Hair follicular keratinocyte (primary cell): ENCODE data around the gene RRAGC. TPM values are rescaled to one million over a fixed set of nuclear protein-coding genes. Genes with fewer than 3 reads are reported as not detected.

Experiments used
- total RNA-seq: library from RNA; depleted of rRNA; stranded (reverse); fragments of >200 nt; gene quantifications from 2 replicates; pipeline ENCODE4 v1.2.3, GENCODE V29; 2015

RRAGC gene
- total RNA-seq, result 10.1 and 10.9 TPM in 2 replicates

DNA sequence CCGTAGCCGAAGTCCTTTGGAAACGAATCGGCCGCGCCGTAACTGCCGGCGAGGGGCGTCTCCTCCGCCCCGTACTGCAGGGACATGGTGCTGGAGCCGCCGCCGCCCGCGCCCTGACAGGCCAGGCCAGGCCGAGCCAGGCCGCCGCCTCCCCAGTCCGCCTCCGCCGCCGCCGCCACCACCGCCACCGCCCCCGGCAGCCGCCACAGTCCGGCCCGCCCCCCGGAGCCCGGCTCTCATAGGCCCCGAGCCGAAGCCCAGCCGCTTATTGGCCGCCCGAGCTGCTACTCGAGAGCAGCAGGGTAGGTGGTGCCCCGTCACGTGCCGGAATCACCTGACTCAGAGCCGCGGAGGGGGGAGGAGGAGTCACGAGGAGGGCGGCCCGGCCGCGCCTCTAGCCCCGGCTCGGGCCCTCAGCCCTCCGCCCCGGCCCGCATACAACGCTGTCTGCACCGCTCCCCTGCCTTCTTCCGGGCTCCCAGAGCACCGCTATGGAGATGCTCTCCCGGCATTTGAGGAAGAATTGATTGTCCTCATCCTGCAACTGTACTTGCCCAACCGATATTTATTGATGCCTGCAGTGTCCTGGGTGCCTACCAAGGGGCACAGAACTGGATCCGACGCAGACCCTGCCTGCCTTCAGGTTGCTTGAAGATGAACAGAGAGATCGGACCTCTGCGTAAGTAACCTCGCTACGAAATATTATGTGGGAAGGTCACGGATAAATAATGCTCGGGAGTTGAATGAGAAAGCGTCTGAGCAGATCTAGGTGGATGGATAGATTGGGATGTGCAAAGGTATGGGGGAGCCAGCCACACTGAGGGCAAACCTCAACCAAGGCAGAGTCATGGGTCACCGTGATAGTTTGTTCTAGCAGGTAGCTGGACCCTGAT is at the start of gene RRAGC:
Gene RRAGC (minus strand): TSS at position 212 of the 893 bp plus-strand sequence. CDS start 126 bp downstream, at position 86.

GRCh38 chr1:38881487-38881886 is 21.9 kb upstream of the RRAGC start, which contains the start of gene GJA9:
TSS of gene GJA9 (minus strand) at chr1:38881587. CDS start at chr1:38876098, 5,489 bp downstream.

DNA sequence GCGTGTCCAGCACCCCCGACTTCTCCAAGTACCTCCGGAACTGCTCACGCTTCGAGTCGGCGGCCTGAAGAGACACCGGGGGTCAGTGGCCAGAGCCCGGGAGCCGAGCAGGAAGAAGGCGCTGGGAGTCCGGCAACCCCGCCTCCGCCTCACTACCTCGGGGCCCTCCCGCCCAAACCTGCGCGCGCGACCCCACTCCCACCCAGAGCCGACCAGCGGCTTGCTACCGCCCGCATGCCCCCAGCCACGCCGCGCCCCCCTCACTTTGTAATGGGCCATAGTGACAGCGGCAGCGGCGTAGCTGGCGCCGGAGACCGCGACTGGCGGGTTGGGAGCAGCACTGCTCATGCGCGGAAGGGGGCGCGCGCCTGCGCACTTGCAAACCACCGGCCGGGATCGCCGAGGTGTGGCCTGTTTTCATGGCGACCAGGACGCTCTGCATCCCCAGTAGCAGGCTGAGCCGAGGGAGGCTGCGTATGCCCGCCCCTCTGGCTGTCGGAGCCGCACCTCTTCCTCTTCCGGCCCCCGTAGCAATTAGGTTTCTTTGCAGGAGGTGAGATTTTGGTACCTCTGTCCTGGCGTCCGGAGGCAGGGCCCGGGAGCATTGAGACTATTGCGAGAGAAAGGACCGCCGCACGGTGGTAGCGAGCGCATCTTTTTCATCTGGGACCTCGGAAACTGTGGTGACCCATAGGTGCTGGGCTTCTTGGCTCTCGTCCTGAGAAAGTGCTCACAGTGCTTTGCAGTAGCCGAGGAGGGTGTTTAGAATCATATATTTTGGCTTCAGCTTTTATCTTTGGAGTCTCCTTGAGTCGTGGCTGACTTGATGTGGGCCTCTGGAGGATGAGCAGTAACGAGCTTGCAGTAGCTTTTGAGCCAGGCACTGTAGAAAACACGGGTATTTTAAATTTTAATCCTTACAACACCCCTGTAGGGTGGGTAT is 13.7 kb upstream of the RRAGC start, which contains the start of gene MYCBP:
Gene MYCBP (minus strand): TSS at position 322 of the 943 bp plus-strand sequence. CDS start 43 bp downstream, at position 279.

Other genes with a start within 250 kb of the RRAGC start
- gene MYCBP, start 13.6 kb upstream of the RRAGC start, total RNA-seq, result 32.8 and 47.2 TPM in 2 replicates
- gene GJA9, start 21.8 kb upstream of the RRAGC start, total RNA-seq, result 0.08 TPM in 1 of 2 replicates, not detected in the other
- gene RHBDL2, start 82.1 kb upstream of the RRAGC start, total RNA-seq, result 3.9 and 8.7 TPM in 2 replicates
- 46.1 and 47.2 TPM in 2 replicates for gene AKIRIN1, start 131.5 kb upstream of the RRAGC start, total RNA-seq
- 485 and 577 TPM in 2 replicates for gene NDUFS5, start 166.6 kb upstream of the RRAGC start, total RNA-seq